T-helper 1 cell (primary cell): Measurements from ENCODE around the gene DAPK2.
A peak's percentile ranks its signal among the peaks of the same experiment; 100 is the strongest.

Source experiments
- DNase-seq, 5 donors: peaks; one replicate each; pipeline ENCODE4 v3.0.0-alpha.2; 2012 to 2020

The DAPK2 gene

GRCh38 chr15:63940966-63941620 is 105.2 kb downstream of the DAPK2 start:
- no peak for DNase-seq

- DNase-seq = peak in 1 of 5 donors; percentile 52
Measured at GRCh38 chr15:63939531-63940130, 106.7 kb downstream of the DAPK2 start.

GRCh38 chr15:63938486-63939061 is 107.7 kb downstream of the DAPK2 start:
- DNase-seq = peak in 1 of 5 donors; percentile 15

- DNase-seq = no peak
Measured at GRCh38 chr15:63933522-63933921, 112.8 kb downstream of the DAPK2 start.

- no peak for DNase-seq
Measured at GRCh38 chr15:63931556-63931955, 114.7 kb downstream of the DAPK2 start.

GRCh38 chr15:63930034-63930433 is 116.3 kb downstream of the DAPK2 start:
- DNase-seq = no peak

GRCh38 chr15:63928185-63928842 is 118.0 kb downstream of the DAPK2 start:
- no peak for DNase-seq

- DNase-seq = no peak
Measured at GRCh38 chr15:63923993-63924950, 122.0 kb downstream of the DAPK2 start.

- DNase-seq = no peak
Measured at GRCh38 chr15:63922916-63923315, 123.4 kb downstream of the DAPK2 start.

- no peak for DNase-seq
Measured at GRCh38 chr15:63922261-63922904, 123.9 kb downstream of the DAPK2 start.

GRCh38 chr15:63920504-63921175 is 125.6 kb downstream of the DAPK2 start:
- DNase-seq = no peak

- no peak for DNase-seq
Measured at GRCh38 chr15:63918901-63919348, 127.4 kb downstream of the DAPK2 start.

GRCh38 chr15:63918317-63918672 is 128.0 kb downstream of the DAPK2 start:
- DNase-seq = no peak

GRCh38 chr15:63917588-63918316 is 128.5 kb downstream of the DAPK2 start:
- no peak for DNase-seq

- DNase-seq = no peak
Measured at GRCh38 chr15:63915873-63916771, 130.2 kb downstream of the DAPK2 start.

GRCh38 chr15:63915209-63915872 is 130.9 kb downstream of the DAPK2 start:
- no peak for DNase-seq

GRCh38 chr15:63913786-63914315 is 132.4 kb downstream of the DAPK2 start:
- no peak for DNase-seq

- DNase-seq = no peak
Measured at GRCh38 chr15:63913336-63913735, 132.9 kb downstream of the DAPK2 start.
